ENCODE data around the gene F13A1.

The F13A1 gene

DNA sequence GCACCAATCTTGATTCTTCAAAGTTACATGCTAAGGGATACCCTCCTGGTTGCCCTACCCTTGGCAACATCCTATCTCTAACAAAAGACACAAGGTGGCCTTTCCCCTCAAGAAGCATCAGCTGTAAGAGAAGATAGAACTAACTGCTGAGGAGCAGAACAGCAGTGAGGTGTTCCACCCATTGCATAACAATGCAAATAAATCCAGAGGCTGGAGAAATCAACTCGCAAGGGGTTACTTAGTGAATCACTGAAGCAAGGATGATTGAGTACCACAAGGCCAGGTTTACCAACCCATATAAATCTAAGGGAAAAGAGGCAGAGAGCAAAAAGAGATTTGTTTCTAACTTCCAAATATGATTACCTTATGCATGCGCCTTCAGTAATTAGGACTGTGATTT is 36.7 kb downstream of the F13A1 start:
- Histone ChIP-seq H3K4me3 (ENCODE audit: low read depth, low read length) (no peak overlapping the region), H3K9me3 (ENCODE audit: control insufficient read depth, insufficient read depth, low read depth, low read length) (no peaks in the 10 kb centered on the region), H3K4me1 (ENCODE audit: control insufficient read depth, insufficient read depth, low read length) (no peaks in the 10 kb centered on the region), H3K9ac (ENCODE audit: low read length) (no peak overlapping the region), H3K27ac (ENCODE audit: low read depth, low read length) (no peak overlapping the region), H3K36me3 (ENCODE audit: control insufficient read depth, insufficient read depth, low read length) (no peaks in the 10 kb centered on the region), H3K27me3 (ENCODE audit: control insufficient read depth, insufficient read depth, low read length) (peaks cover 14% of the 10 kb centered on the region)

DNA sequence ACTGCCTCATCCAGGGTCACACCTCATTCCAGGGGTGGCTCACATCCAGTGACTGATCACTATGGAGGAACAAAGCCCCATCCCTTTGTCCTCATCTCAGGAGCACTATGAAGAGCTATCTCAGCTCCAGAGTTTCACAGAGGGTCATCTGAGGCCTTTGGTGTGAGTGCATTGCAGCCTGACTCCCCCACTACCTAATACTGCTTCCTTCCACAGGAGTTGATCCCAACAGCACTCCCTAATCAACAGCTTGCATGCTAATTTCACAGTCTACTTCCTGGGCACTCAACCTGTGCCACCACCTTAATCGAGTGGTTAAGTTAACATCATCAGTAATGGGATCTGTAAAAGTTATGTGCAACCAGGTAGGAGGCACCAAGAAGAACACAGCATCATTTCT is 37.7 kb downstream of the F13A1 start:
- Histone ChIP-seq H3K4me3 (ENCODE audit: low read depth, low read length) (no peak overlapping the region), H3K36me3 (ENCODE audit: control insufficient read depth, insufficient read depth, low read length) (no peaks in the 10 kb centered on the region), H3K4me1 (ENCODE audit: control insufficient read depth, insufficient read depth, low read length) (no peaks in the 10 kb centered on the region), H3K27me3 (ENCODE audit: control insufficient read depth, insufficient read depth, low read length) (peaks cover 12% of the 10 kb centered on the region), H3K27ac (ENCODE audit: low read depth, low read length) (no peak overlapping the region), H3K9ac (ENCODE audit: low read length) (no peak overlapping the region), H3K9me3 (ENCODE audit: control insufficient read depth, insufficient read depth, low read depth, low read length) (no peaks in the 10 kb centered on the region)

GRCh38 chr6:6277413-6277812 is 43.0 kb downstream of the F13A1 start:
- H3K27me3 ChIP-seq (ENCODE audit: control insufficient read depth, insufficient read depth, low read length) = peaks cover 4% of the 10 kb centered on the region; the same call in 1 of the 2 replicates
- no peak overlapping the region for H3K27ac ChIP-seq (ENCODE audit: low read depth, low read length)
- no peak overlapping the region for H3K4me3 ChIP-seq (ENCODE audit: low read depth, low read length)
- H3K9me3 ChIP-seq (ENCODE audit: control insufficient read depth, insufficient read depth, low read depth, low read length) = no peaks in the 10 kb centered on the region
- H3K9ac ChIP-seq (ENCODE audit: low read length) = no peak overlapping the region
- no peaks in the 10 kb centered on the region for H3K4me1 ChIP-seq (ENCODE audit: control insufficient read depth, insufficient read depth, low read length)
- no peaks in the 10 kb centered on the region for H3K36me3 ChIP-seq (ENCODE audit: control insufficient read depth, insufficient read depth, low read length)

GRCh38 chr6:6270948-6271535 is 49.4 kb downstream of the F13A1 start:
- no peak overlapping the region for H3K4me3 ChIP-seq (ENCODE audit: low read depth, low read length)
- no peaks in the 10 kb centered on the region for H3K36me3 ChIP-seq (ENCODE audit: control insufficient read depth, insufficient read depth, low read length)

GRCh38 chr6:6260196-6260722 is 60.2 kb downstream of the F13A1 start:
- no peaks in the 10 kb centered on the region for H3K9me3 ChIP-seq (ENCODE audit: control insufficient read depth, insufficient read depth, low read depth, low read length)
- H3K36me3 ChIP-seq (ENCODE audit: control insufficient read depth, insufficient read depth, low read length) = no peaks in the 10 kb centered on the region
- H3K4me1 ChIP-seq (ENCODE audit: control insufficient read depth, insufficient read depth, low read length) = peaks cover 13% of the 10 kb centered on the region; the same call in 1 of the 2 replicates
- H3K4me3 ChIP-seq (ENCODE audit: low read depth, low read length) = no peak overlapping the region
- no peak overlapping the region for H3K9ac ChIP-seq (ENCODE audit: low read length)
- H3K27ac ChIP-seq (ENCODE audit: low read depth, low read length) = no peak overlapping the region
- no peaks in the 10 kb centered on the region for H3K27me3 ChIP-seq (ENCODE audit: control insufficient read depth, insufficient read depth, low read length)

More at GRCh38 chr6:6270948-6271535, 49.4 kb downstream of the F13A1 start:
- Histone ChIP-seq H3K27ac (ENCODE audit: low read depth, low read length) (no peak overlapping the region), H3K27me3 (ENCODE audit: control insufficient read depth, insufficient read depth, low read length) (peaks cover 4% of the 10 kb centered on the region; the same call in 1 of the 2 replicates), H3K9ac (ENCODE audit: low read length) (no peak overlapping the region), H3K4me1 (ENCODE audit: control insufficient read depth, insufficient read depth, low read length) (no peaks in the 10 kb centered on the region), H3K9me3 (ENCODE audit: control insufficient read depth, insufficient read depth, low read depth, low read length) (no peaks in the 10 kb centered on the region)

GRCh38 chr6:6256886-6257285 is 63.6 kb downstream of the F13A1 start:
- Histone ChIP-seq H3K4me3 (ENCODE audit: low read depth, low read length) (no peak overlapping the region), H3K9ac (ENCODE audit: low read length) (no peak overlapping the region), H3K4me1 (ENCODE audit: control insufficient read depth, insufficient read depth, low read length) (peaks cover 13% of the 10 kb centered on the region; the same call in 1 of the 2 replicates), H3K27ac (ENCODE audit: low read depth, low read length) (no peak overlapping the region), H3K9me3 (ENCODE audit: control insufficient read depth, insufficient read depth, low read depth, low read length) (no peaks in the 10 kb centered on the region), H3K27me3 (ENCODE audit: control insufficient read depth, insufficient read depth, low read length) (no peaks in the 10 kb centered on the region), H3K36me3 (ENCODE audit: control insufficient read depth, insufficient read depth, low read length) (no peaks in the 10 kb centered on the region)

DNA sequence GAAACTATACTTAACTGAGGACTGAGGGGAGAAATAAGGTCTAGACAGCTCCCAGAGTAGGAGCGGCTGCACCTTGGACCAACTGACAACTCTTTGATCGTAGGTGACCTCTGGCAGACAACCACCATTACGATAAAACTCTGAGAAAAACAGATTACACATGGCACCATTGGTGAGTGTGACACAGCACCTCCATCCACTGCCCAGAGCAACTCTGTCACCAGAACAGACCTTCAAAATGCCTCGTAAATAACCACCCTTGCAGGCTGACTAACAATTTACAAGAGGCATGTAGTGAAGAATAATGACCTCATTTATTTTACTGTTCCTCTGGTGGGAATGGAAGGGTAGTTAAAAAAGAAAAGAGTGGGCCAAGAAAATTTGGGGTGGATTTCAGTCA is 64.2 kb downstream of the F13A1 start:
- Histone ChIP-seq H3K27me3 (ENCODE audit: control insufficient read depth, insufficient read depth, low read length) (no peaks in the 10 kb centered on the region), H3K27ac (ENCODE audit: low read depth, low read length) (no peak overlapping the region), H3K4me3 (ENCODE audit: low read depth, low read length) (no peak overlapping the region), H3K36me3 (ENCODE audit: control insufficient read depth, insufficient read depth, low read length) (no peaks in the 10 kb centered on the region), H3K9me3 (ENCODE audit: control insufficient read depth, insufficient read depth, low read depth, low read length) (no peaks in the 10 kb centered on the region), H3K9ac (ENCODE audit: low read length) (no peak overlapping the region), H3K4me1 (ENCODE audit: control insufficient read depth, insufficient read depth, low read length) (peaks cover 13% of the 10 kb centered on the region; the same call in 1 of the 2 replicates)

GRCh38 chr6:6251555-6252280 is 68.7 kb downstream of the F13A1 start:
- Histone ChIP-seq H3K36me3 (ENCODE audit: control insufficient read depth, insufficient read depth, low read length) (no peaks in the 10 kb centered on the region), H3K9me3 (ENCODE audit: control insufficient read depth, insufficient read depth, low read depth, low read length) (no peaks in the 10 kb centered on the region), H3K4me3 (ENCODE audit: low read depth, low read length) (no peak overlapping the region), H3K27me3 (ENCODE audit: control insufficient read depth, insufficient read depth, low read length) (0 out of 2 replicates have a peak, but pooled peaks cover 3% of the 10 kb centered on the region), H3K9ac (ENCODE audit: low read length) (no peak overlapping the region), H3K27ac (ENCODE audit: low read depth, low read length) (no peak overlapping the region), H3K4me1 (ENCODE audit: control insufficient read depth, insufficient read depth, low read length) (peaks cover 6% of the 10 kb centered on the region; the same call in 1 of the 2 replicates)

GRCh38 chr6:6248651-6249050 is 71.8 kb downstream of the F13A1 start:
- H3K27ac ChIP-seq (ENCODE audit: low read depth, low read length) = no peak overlapping the region
- H3K27me3 ChIP-seq (ENCODE audit: control insufficient read depth, insufficient read depth, low read length) = 0 out of 2 replicates have a peak, but pooled peaks cover 3% of the 10 kb centered on the region
- no peak overlapping the region for H3K9ac ChIP-seq (ENCODE audit: low read length)
- H3K4me3 ChIP-seq (ENCODE audit: low read depth, low read length) = no peak overlapping the region
- no peaks in the 10 kb centered on the region for H3K9me3 ChIP-seq (ENCODE audit: control insufficient read depth, insufficient read depth, low read depth, low read length)
- no peaks in the 10 kb centered on the region for H3K36me3 ChIP-seq (ENCODE audit: control insufficient read depth, insufficient read depth, low read length)
- no peaks in the 10 kb centered on the region for H3K4me1 ChIP-seq (ENCODE audit: control insufficient read depth, insufficient read depth, low read length)

- no peaks in the 10 kb centered on the region for H3K36me3 ChIP-seq (ENCODE audit: control insufficient read depth, insufficient read depth, low read length)
- 0 out of 2 replicates have a peak, but pooled peaks cover 3% of the 10 kb centered on the region for H3K27me3 ChIP-seq (ENCODE audit: control insufficient read depth, insufficient read depth, low read length)
- no peak overlapping the region for H3K9ac ChIP-seq (ENCODE audit: low read length)
- H3K4me3 ChIP-seq (ENCODE audit: low read depth, low read length) = no peak overlapping the region
- H3K9me3 ChIP-seq (ENCODE audit: control insufficient read depth, insufficient read depth, low read depth, low read length) = no peaks in the 10 kb centered on the region
- no peak overlapping the region for H3K27ac ChIP-seq (ENCODE audit: low read depth, low read length)
- H3K4me1 ChIP-seq (ENCODE audit: control insufficient read depth, insufficient read depth, low read length) = no peaks in the 10 kb centered on the region
These were observed 73.9 kb downstream of the F13A1 start for GRCh38 chr6:6246544-6246943.

DNA sequence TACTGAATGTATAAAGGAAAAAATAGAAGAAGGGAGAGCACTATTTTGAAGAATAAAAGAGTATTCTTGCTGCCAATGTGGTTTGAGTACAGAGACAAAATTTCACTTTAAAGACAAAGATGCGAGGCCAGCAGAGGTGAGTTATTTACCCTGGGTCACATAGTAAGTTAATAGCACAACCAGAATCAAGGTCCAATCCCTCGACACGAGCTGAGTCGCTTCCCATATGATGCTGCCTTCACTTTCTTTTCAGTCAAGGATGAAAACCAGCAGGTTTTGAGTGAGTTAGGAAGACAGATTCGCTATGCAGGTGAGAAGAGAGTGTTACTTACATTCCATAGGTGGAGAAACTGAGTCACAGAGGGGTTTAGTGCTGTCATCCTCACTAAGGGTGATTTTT is 75.8 kb downstream of the F13A1 start:
- no peak overlapping the region for H3K4me3 ChIP-seq (ENCODE audit: low read depth, low read length)
- H3K36me3 ChIP-seq (ENCODE audit: control insufficient read depth, insufficient read depth, low read length) = no peaks in the 10 kb centered on the region
- no peaks in the 10 kb centered on the region for H3K4me1 ChIP-seq (ENCODE audit: control insufficient read depth, insufficient read depth, low read length)
- no peak overlapping the region for H3K9ac ChIP-seq (ENCODE audit: low read length)
- 0 out of 2 replicates have a peak, but pooled peaks cover under 1% of the 10 kb centered on the region for H3K27me3 ChIP-seq (ENCODE audit: control insufficient read depth, insufficient read depth, low read length)
- H3K27ac ChIP-seq (ENCODE audit: low read depth, low read length) = no peak overlapping the region
- no peaks in the 10 kb centered on the region for H3K9me3 ChIP-seq (ENCODE audit: control insufficient read depth, insufficient read depth, low read depth, low read length)
